Epidermal melanocyte (primary cell): Measurements from ENCODE around the gene APOBEC3H.

ENCODE experiments used
- DNase-seq: peaks from one replicate; pipeline ENCODE4 v3.0.0; 2011; ENCODE audit warnings: low spot score; ENCODE audit not compliant: insufficient read length

The APOBEC3H gene

GRCh38 chr22:39081016-39081415 is 16.0 kb upstream of the APOBEC3H start:
- no peak for DNase-seq

- DNase-seq = no peak
These were observed 15.4 kb upstream of the APOBEC3H start for GRCh38 chr22:39081598-39081997.

GRCh38 chr22:39083212-39084165 is 13.6 kb upstream of the APOBEC3H start:
- no peak for DNase-seq

- DNase-seq = no peak
These were observed 12.4 kb upstream of the APOBEC3H start for GRCh38 chr22:39084666-39085065.

- DNase-seq = no peak
These were observed 9.9 kb upstream of the APOBEC3H start for GRCh38 chr22:39087098-39087497.

- DNase-seq = no peak
These were observed 9.0 kb upstream of the APOBEC3H start for GRCh38 chr22:39087881-39088684.

- DNase-seq = no peak
These were observed 8.4 kb upstream of the APOBEC3H start for GRCh38 chr22:39088685-39089032.

- no peak for DNase-seq
These were observed 7.1 kb upstream of the APOBEC3H start for GRCh38 chr22:39089928-39090327.

GRCh38 chr22:39090426-39091064 is 6.5 kb upstream of the APOBEC3H start:
- DNase-seq = no peak

- no peak for DNase-seq
These were observed 5.6 kb upstream of the APOBEC3H start for GRCh38 chr22:39091126-39092081.

GRCh38 chr22:39092111-39092862 is 4.8 kb upstream of the APOBEC3H start:
- DNase-seq = no peak

- no peak for DNase-seq
These were observed 2.2 kb upstream of the APOBEC3H start for GRCh38 chr22:39094717-39095389.

- no peak for DNase-seq
These were observed 1.1 kb upstream of the APOBEC3H start for GRCh38 chr22:39095971-39096370.

- DNase-seq = no peak
These were observed 982 bp downstream of the APOBEC3H start for GRCh38 chr22:39098026-39098425.

GRCh38 chr22:39098576-39098975 is 1.5 kb downstream of the APOBEC3H start:
- no peak for DNase-seq

GRCh38 chr22:39101226-39101625 is 4.2 kb downstream of the APOBEC3H start:
- no peak for DNase-seq

- no peak for DNase-seq
These were observed 6.4 kb downstream of the APOBEC3H start for GRCh38 chr22:39103431-39103830.

- DNase-seq = no peak
These were observed 9.3 kb downstream of the APOBEC3H start for GRCh38 chr22:39106326-39106725.

GRCh38 chr22:39108487-39108886 is 11.4 kb downstream of the APOBEC3H start:
- no peak for DNase-seq
